Transverse colon (tissue), 4 donors: ENCODE results near the gene GCNA. TPM values are rescaled to one million over a fixed set of nuclear protein-coding genes. Genes with fewer than 3 reads are reported as not detected.

ENCODE experiments used
- DNase-seq: peaks from one replicate; pipeline ENCODE4 v3.0.0-alpha.2; 2019
- H3K27ac ChIP-seq, 4 donors: fragments of 200-600 bp; sonication (generic); 2 replicates each; pipeline ENCODE4 v1.5.1; 2016 to 2018; ENCODE audit warnings: inconsistent platforms in 4 of 4
- H3K27me3 ChIP-seq: fragments of 200-600 bp; sonication (generic); 2 replicates; pipeline ENCODE4 v1.5.1; 2017; ENCODE audit warnings: inconsistent platforms
- H3K36me3 ChIP-seq, 4 donors: fragments of 200-600 bp; sonication (generic); 2 replicates each; pipeline ENCODE4 v1.5.1; 2017 to 2019; ENCODE audit warnings: inconsistent platforms in 4 of 4
- H3K4me1 ChIP-seq, 4 donors: fragments of 200-600 bp; sonication (generic); 2 replicates each; pipeline ENCODE4 v1.5.1; 2017 to 2020; ENCODE audit warnings: inconsistent platforms in 4 of 4
- H3K4me3 ChIP-seq, 4 donors: fragments of 200-600 bp; sonication (generic); 1 replicate in 1 of 4; 2 replicates in 3 of 4; pipeline versions ENCODE4 v1.5.1 to v1.6.1; 2017 to 2019; ENCODE audit warnings: inconsistent platforms in 4 of 4
- H3K9me3 ChIP-seq, 2 donors: fragments of 200-600 bp; sonication (generic); 2 replicates each; pipeline ENCODE4 v1.5.1; 2017 to 2019; ENCODE audit warnings: inconsistent platforms in 2 of 2
- EP300 ChIP-seq: sonication (generic); formaldehyde crosslinking; IDR thresholded peaks from one replicate; pipeline ENCODE4 v1.6.1; 2017; ENCODE audit warnings: antibody characterized with exemption, low read depth
- POLR2A ChIP-seq: fragments of 450-650 bp; IDR thresholded peaks from one replicate; pipeline ENCODE4 v1.6.1; 2016; ENCODE audit warnings: antibody characterized with exemption, mild to moderate bottlenecking, moderate library complexity
- POLR2AphosphoS5 ChIP-seq, 3 donors: sonication (generic); formaldehyde crosslinking; IDR thresholded peaks; one replicate each; pipeline ENCODE4 v1.6.1; 2016; ENCODE audit warnings: antibody characterized with exemption in 3 of 3
- WGBS, 2 donors: methylation state at CpG; one replicate each; pipeline ENCODE4 v1.1.5; 2018; ENCODE audit warnings: low coverage in 1 of 2; 5-methylcytosine and 5-hydroxymethylcytosine counted together
- in situ Hi-C, 4 donors: fragments of 200-750 bp; cut with MboI; loops; one replicate each; pipeline versions ENCODE4 v1.15.0 to v1.15.1; 2017; ENCODE audit warnings: low sequenced_read_pairs in 3 of 4, low pct_ligation_motif_present in 1 of 4, low pct_unique_long_range_greater_than_20kb in 1 of 4
- intact Hi-C: fragments of 100-400 bp; cut with DNase I; formaldehyde crosslinking; loops from one replicate; pipeline ENCODE4 v1.15.1; 2023; ENCODE audit warnings: low total_unique reads
- total RNA-seq, 4 donors: library from RNA; depleted of rRNA; stranded (reverse); fragments of >200 nt; gene quantifications; one replicate each; pipeline ENCODE4 v1.1.0, GENCODE V29; 2016
- TF ChIP-seq, protein P1 (sequence below), 5 experiments: fragments of 200-600 bp in 3 of 5; fragments of 450-650 bp in 2 of 5; sonication (generic) in 3 of 5; IDR thresholded peaks; 1 replicate in 2 of 5; 2 replicates in 3 of 5; pipeline ENCODE4 v1.5.1; 2016 to 2017; ENCODE audit warnings: antibody characterized with exemption in 5 of 5, inconsistent platforms in 3 of 5, mild to moderate bottlenecking in 2 of 5, moderate library complexity in 1 of 5

GCNA gene
- total RNA-seq, 4 donors from 2014 or later, result 1.9 to 3.7 (median 3.0) TPM

GRCh38 chrX:71627588-71628404 lies 49.6 kb downstream of the GCNA start:
- in situ Hi-C loops (no loop called here), intact Hi-C loops (no loop called here)
- TF ChIP-seq POLR2AphosphoS5 (IDR thresholded peaks at IDR 0.05) (no peak), POLR2A (no peak), EP300 (no peak)
- TF ChIP-seq, protein P1, sequence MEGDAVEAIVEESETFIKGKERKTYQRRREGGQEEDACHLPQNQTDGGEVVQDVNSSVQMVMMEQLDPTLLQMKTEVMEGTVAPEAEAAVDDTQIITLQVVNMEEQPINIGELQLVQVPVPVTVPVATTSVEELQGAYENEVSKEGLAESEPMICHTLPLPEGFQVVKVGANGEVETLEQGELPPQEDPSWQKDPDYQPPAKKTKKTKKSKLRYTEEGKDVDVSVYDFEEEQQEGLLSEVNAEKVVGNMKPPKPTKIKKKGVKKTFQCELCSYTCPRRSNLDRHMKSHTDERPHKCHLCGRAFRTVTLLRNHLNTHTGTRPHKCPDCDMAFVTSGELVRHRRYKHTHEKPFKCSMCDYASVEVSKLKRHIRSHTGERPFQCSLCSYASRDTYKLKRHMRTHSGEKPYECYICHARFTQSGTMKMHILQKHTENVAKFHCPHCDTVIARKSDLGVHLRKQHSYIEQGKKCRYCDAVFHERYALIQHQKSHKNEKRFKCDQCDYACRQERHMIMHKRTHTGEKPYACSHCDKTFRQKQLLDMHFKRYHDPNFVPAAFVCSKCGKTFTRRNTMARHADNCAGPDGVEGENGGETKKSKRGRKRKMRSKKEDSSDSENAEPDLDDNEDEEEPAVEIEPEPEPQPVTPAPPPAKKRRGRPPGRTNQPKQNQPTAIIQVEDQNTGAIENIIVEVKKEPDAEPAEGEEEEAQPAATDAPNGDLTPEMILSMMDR (IDR thresholded peaks at IDR 0.05), result no peak
- peaks cover 11 to 37% (median 20%) of the 10 kb centered on the region in 4 donors for H3K4me1 ChIP-seq
- no peaks in the 10 kb centered on the region for H3K9me3 ChIP-seq
- peak overlapping the region in 2 of 4 donors; percentile 70 to 71 for H3K27ac ChIP-seq
- H3K27me3 ChIP-seq, result no peaks in the 10 kb centered on the region
- H3K4me3 ChIP-seq, result no peak overlapping the region
- no peaks in the 10 kb centered on the region for H3K36me3 ChIP-seq
- DNase-seq, result no peak
- WGBS, 2 donors, result 79% methylated on average over 14 of the region's 14 CpGs; no CpG with 5 or more reads in 1 of the 2 donors

- Histone ChIP-seq H3K4me3 (no peak overlapping the region), H3K27me3 (no peaks in the 10 kb centered on the region), H3K4me1 (peaks cover 0 to 20% (median 7%) of the 10 kb centered on the region in 4 donors), H3K36me3 (no peaks in the 10 kb centered on the region), H3K9me3 (no peaks in the 10 kb centered on the region), H3K27ac (no peak overlapping the region)
- no peak for DNase-seq
- no peak for TF ChIP-seq EP300
- TF ChIP-seq, protein P1 (IDR thresholded peaks at IDR 0.05), result no peak
- TF ChIP-seq POLR2A, result no peak
- TF ChIP-seq POLR2AphosphoS5 (IDR thresholded peaks at IDR 0.05), result no peak
- 85% methylated on average over 2 of the region's 2 CpGs; no CpG with 5 or more reads in 1 of the 2 donors for WGBS, 2 donors
- intact Hi-C loops (no loop called here), in situ Hi-C loops (no loop called here)
Observed at GRCh38 chrX:71629467-71629866, 51.2 kb downstream of the GCNA start.

DNA sequence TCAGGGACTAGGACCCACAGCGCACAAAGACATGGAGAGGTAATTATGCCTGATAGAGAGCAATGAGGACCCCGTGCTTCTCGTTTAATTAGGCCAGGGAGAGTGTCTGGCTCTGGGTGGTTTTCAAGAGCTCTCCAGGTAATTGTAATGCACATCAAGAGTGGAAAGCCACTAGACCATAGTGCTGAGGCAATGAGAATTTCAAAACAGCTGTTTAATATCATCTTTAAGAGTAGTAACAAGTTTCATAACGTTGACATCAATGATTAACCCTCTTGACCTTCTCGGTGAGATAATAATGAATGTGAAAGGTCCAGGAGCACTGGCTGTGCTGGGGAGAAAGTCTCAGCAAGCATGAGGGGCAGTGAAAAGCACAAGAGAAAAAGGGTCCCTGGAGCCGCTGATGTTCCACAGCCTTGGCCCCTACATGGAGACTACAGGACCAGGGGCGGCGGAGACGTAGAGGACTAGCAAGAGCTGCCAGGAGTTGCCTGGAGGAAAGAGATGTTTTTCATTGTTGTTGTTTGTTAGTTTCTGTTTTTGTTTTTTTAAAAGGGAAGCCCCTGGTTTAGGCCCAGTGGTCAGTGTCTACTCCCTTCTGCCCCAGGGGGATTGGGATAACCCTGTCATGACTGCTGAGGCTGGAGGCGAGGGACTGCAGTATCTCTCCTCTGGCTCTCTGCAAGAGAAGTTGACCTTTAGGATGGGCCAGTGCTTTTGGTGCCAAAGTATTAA lies 54.9 kb downstream of the GCNA start:
- peaks cover 0 to 15% (median 1%) of the 10 kb centered on the region in 4 donors for H3K4me1 ChIP-seq

GRCh38 chrX:71634366-71634765 lies 56.1 kb downstream of the GCNA start:
- intact Hi-C loops, result no loop called here
- peaks cover 0 to 15% (median 1%) of the 10 kb centered on the region in 4 donors for H3K4me1 ChIP-seq
- 77 to 83% methylated on average over 1 to 6 of the region's 6 CpGs for WGBS, 2 donors
- no peaks in the 10 kb centered on the region for H3K27me3 ChIP-seq
- in situ Hi-C loops, result no loop called here
- no peaks in the 10 kb centered on the region for H3K36me3 ChIP-seq
- no peak overlapping the region for H3K4me3 ChIP-seq
- H3K9me3 ChIP-seq, result no peaks in the 10 kb centered on the region
- no peak overlapping the region for H3K27ac ChIP-seq
- DNase-seq, result no peak
- no peak for TF ChIP-seq POLR2AphosphoS5 (IDR thresholded peaks at IDR 0.05)
- TF ChIP-seq, protein P1 (IDR thresholded peaks at IDR 0.05), result no peak
- no peak for TF ChIP-seq POLR2A
- no peak for TF ChIP-seq EP300

More for the DNA sequence above, 54.9 kb downstream of the GCNA start:
- DNase-seq, result no peak
- Histone ChIP-seq H3K27ac (no peak overlapping the region), H3K4me3 (no peak overlapping the region), H3K27me3 (no peaks in the 10 kb centered on the region), H3K9me3 (no peaks in the 10 kb centered on the region), H3K36me3 (no peaks in the 10 kb centered on the region)
- in situ Hi-C loops, result no loop called here
- TF ChIP-seq POLR2A, result no peak
- TF ChIP-seq, protein P1 (IDR thresholded peaks at IDR 0.05), result no peak
- TF ChIP-seq EP300, result no peak
- no peak for TF ChIP-seq POLR2AphosphoS5 (IDR thresholded peaks at IDR 0.05)
- intact Hi-C loops, result no loop called here
- WGBS, 2 donors, result 79 to 89% methylated on average over 5 to 10 of the region's 10 CpGs
